Uterus (tissue), 2 donors: Measurements from ENCODE around the gene CPED1.

Source experiments
- CTCF ChIP-seq, 4 experiments: fragments of 200-600 bp in 2 of 4; fragments of 450-650 bp in 2 of 4; sonication (generic) in 2 of 4; IDR thresholded peaks; one replicate each; pipeline ENCODE4 v1.5.1; 2016 to 2019; ENCODE audit warnings: antibody characterized with exemption in 4 of 4, mild to moderate bottlenecking in 2 of 4, moderate library complexity in 1 of 4
- POLR2A ChIP-seq, 2 donors: fragments of 450-650 bp; IDR thresholded peaks; one replicate each; pipeline ENCODE4 v1.6.1; 2016; ENCODE audit warnings: antibody characterized with exemption in 2 of 2, mild to moderate bottlenecking in 1 of 2, moderate library complexity in 1 of 2

- TF ChIP-seq CTCF (IDR thresholded peaks at IDR 0.05) (peak; percentile 72 to 87 (median 76)), POLR2A (IDR thresholded peaks at IDR 0.05) (no peak)
Measured at GRCh38 chr7:121081327-121081936, 92.9 kb downstream of the CPED1 start.
